Activated T-cell treated with anti-CD3 and anti-CD28 coated beads for 24 hours (primary cell): ENCODE data around the gene SYPL1.

ENCODE experiments used
- DNase-seq: peaks from one replicate; pipeline ENCODE4 v3.0.0-alpha.2; 2020; ENCODE audit warnings: low read depth

SYPL1 gene

GRCh38 chr7:106050002-106050745 is 61.9 kb downstream of the SYPL1 start:
- no peak for DNase-seq

- no peak for DNase-seq
Measured at GRCh38 chr7:106049139-106049752, 62.9 kb downstream of the SYPL1 start.

GRCh38 chr7:106048706-106049020 is 63.4 kb downstream of the SYPL1 start:
- DNase-seq, result no peak

- DNase-seq, result no peak
Measured at GRCh38 chr7:106047818-106048705, 64.0 kb downstream of the SYPL1 start.

- DNase-seq, result no peak
Measured at GRCh38 chr7:106047184-106047583, 64.9 kb downstream of the SYPL1 start.

GRCh38 chr7:106045586-106045985 is 66.5 kb downstream of the SYPL1 start:
- no peak for DNase-seq

GRCh38 chr7:106045139-106045538 is 67.0 kb downstream of the SYPL1 start:
- no peak for DNase-seq

- DNase-seq, result no peak
Measured at GRCh38 chr7:106042196-106042611, 69.9 kb downstream of the SYPL1 start.

GRCh38 chr7:106041140-106041717 is 70.9 kb downstream of the SYPL1 start:
- DNase-seq, result no peak
